ENCODE data around the gene BTK. TPM values are rescaled to one million over a fixed set of nuclear protein-coding genes. Genes with fewer than 3 reads are reported as not detected.

BTK gene
- total and polyA plus RNA-seq, 7 experiments from 2014 or later = 0.06 to 52.1 (median 1.9) TPM; not detected in 1

DNA sequence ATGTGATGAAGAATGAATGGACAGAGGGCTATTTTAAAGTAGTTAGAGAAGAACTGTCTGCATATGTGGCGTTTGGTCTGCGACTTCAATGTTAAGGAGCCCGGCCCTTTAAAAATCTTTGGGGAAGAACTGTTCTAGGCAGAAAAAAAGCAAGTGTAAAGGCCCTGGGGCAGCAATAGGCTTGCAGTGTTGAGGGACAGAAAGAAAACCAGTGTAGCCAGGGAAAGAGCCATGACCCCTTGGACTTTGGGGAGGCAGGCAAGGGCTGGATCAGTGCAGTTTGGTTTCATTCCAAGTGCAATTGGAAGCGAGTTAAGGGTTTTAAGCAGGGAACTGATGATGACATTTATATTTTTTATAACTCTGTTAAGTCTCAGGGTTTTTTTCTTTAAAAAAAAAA lies 13.8 kb upstream of the BTK start:
- Histone ChIP-seq H3K27ac (ENCODE audit: low read depth, low read length) (no peak overlapping the region), H3K4me1 (ENCODE audit: control insufficient read depth in 2 of 2, insufficient read depth in 2 of 2, low read length in 2 of 2) (no peaks in the 10 kb centered on the region), H3K36me3 (ENCODE audit: control insufficient read depth in 2 of 3, insufficient read depth in 3 of 3, low read length in 3 of 3) (no peaks in the 10 kb centered on the region), H3K27me3 (ENCODE audit: control insufficient read depth in 2 of 2, insufficient read depth in 2 of 2, low read length in 2 of 2) (no peaks in the 10 kb centered on the region), H3K4me3 (ENCODE audit: low read length) (no peak overlapping the region), H3K9me3 (ENCODE audit: control insufficient read depth in 2 of 3, low read length in 3 of 3) (no peaks in the 10 kb centered on the region)
- Mint-ChIP-seq H3K4me1 (peaks cover 0 to 9% (median 0%) of the 10 kb centered on the region in 7 donors), H3K27ac (peak overlapping the region in 1 of 9 donors; percentile 68), H3K36me3 (peaks cover 0 to 20% (median 10%) of the 10 kb centered on the region in 5 donors), H3K9me3 (no peaks in the 10 kb centered on the region), H3K27me3 (no peaks in the 10 kb centered on the region), H3K4me3 (no peak overlapping the region)
- no peak for ATAC-seq
- ChIA-PET CTCF (no interaction called here), POLR2A (no interaction called here)
- intact Hi-C loops (cut with micrococcal nuclease) = no loop called here
- DNase-seq = no peak

DNA sequence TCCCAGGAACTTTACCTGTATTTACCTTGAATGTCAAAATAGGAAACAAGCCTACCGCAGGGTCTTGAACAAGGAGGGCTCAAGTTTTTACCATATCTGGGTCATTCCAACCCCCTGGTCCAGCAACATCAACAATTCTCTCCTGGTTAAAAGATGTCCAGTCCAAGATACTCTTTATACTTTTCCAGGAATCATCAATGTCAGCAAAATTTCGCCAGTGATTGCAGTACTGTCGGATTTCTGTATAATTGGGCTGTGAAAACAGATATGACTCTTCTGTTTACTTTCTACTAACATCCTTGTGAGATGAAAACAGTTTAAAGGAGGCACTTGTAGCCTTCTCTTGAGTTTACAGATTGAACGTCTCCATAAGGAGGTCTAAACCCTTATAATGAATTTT lies 12.7 kb upstream of the BTK start:
- no peaks in the 10 kb centered on the region for H3K27me3 Mint-ChIP-seq
- H3K4me1 ChIP-seq (ENCODE audit: control insufficient read depth in 2 of 2, insufficient read depth in 2 of 2, low read length in 2 of 2) = no peaks in the 10 kb centered on the region
- no peak overlapping the region for H3K27ac Mint-ChIP-seq
- peaks cover 0 to 9% (median 2%) of the 10 kb centered on the region in 7 donors for H3K4me1 Mint-ChIP-seq
- peaks cover 0 to 18% (median 6%) of the 10 kb centered on the region in 5 donors for H3K36me3 Mint-ChIP-seq
- no peaks in the 10 kb centered on the region for H3K27me3 ChIP-seq (ENCODE audit: control insufficient read depth in 2 of 2, insufficient read depth in 2 of 2, low read length in 2 of 2)
- no peak overlapping the region for H3K4me3 ChIP-seq (ENCODE audit: low read length)
- ATAC-seq (no peak), DNase-seq (no peak)
- intact Hi-C loops (cut with micrococcal nuclease) = no loop called here
- H3K9me3 ChIP-seq (ENCODE audit: control insufficient read depth in 2 of 3, low read length in 3 of 3) = no peaks in the 10 kb centered on the region
- CTCF ChIA-PET = no interaction called here
- no peak overlapping the region for H3K27ac ChIP-seq (ENCODE audit: low read depth, low read length)
- H3K4me3 Mint-ChIP-seq = no peak overlapping the region
- no peaks in the 10 kb centered on the region for H3K36me3 ChIP-seq (ENCODE audit: control insufficient read depth in 2 of 3, insufficient read depth in 3 of 3, low read length in 3 of 3)
- POLR2A ChIA-PET = no interaction called here
- no peaks in the 10 kb centered on the region for H3K9me3 Mint-ChIP-seq

GRCh38 chrX:101397779-101398178 lies 11.8 kb upstream of the BTK start:
- no peak overlapping the region for H3K27ac ChIP-seq (ENCODE audit: low read depth, low read length)
- ATAC-seq (no peak), DNase-seq (no peak)
- no peak overlapping the region for H3K4me3 ChIP-seq (ENCODE audit: low read length)
- ChIA-PET CTCF (no interaction called here), POLR2A (no interaction called here)
- no peaks in the 10 kb centered on the region for H3K27me3 Mint-ChIP-seq
- intact Hi-C loops (cut with micrococcal nuclease) = no loop called here
- H3K27ac Mint-ChIP-seq = no peak overlapping the region
- no peaks in the 10 kb centered on the region for H3K9me3 Mint-ChIP-seq
- no peaks in the 10 kb centered on the region for H3K4me1 ChIP-seq (ENCODE audit: control insufficient read depth in 2 of 2, insufficient read depth in 2 of 2, low read length in 2 of 2)
- H3K36me3 ChIP-seq (ENCODE audit: control insufficient read depth in 2 of 3, insufficient read depth in 3 of 3, low read length in 3 of 3) = peaks cover 0 to 3% (median 0%) of the 10 kb centered on the region in 3 experiments
- H3K36me3 Mint-ChIP-seq = peaks cover 0 to 23% (median 6%) of the 10 kb centered on the region in 5 donors
- H3K27me3 ChIP-seq (ENCODE audit: control insufficient read depth in 2 of 2, insufficient read depth in 2 of 2, low read length in 2 of 2) = no peaks in the 10 kb centered on the region
- H3K4me1 Mint-ChIP-seq = peaks cover 0 to 15% (median 6%) of the 10 kb centered on the region in 7 donors
- H3K4me3 Mint-ChIP-seq = no peak overlapping the region
- no peaks in the 10 kb centered on the region for H3K9me3 ChIP-seq (ENCODE audit: control insufficient read depth in 2 of 3, low read length in 3 of 3)

GRCh38 chrX:101395789-101396188 lies 9.8 kb upstream of the BTK start:
- H3K27ac ChIP-seq (ENCODE audit: low read depth, low read length) = no peak overlapping the region
- peaks cover 0 to 3% (median 0%) of the 10 kb centered on the region in 3 experiments for H3K36me3 ChIP-seq (ENCODE audit: control insufficient read depth in 2 of 3, insufficient read depth in 3 of 3, low read length in 3 of 3)
- H3K27me3 ChIP-seq (ENCODE audit: control insufficient read depth in 2 of 2, insufficient read depth in 2 of 2, low read length in 2 of 2) = no peaks in the 10 kb centered on the region
- intact Hi-C loops (cut with micrococcal nuclease) = no loop called here
- no peak overlapping the region for H3K4me3 ChIP-seq (ENCODE audit: low read length)
- Mint-ChIP-seq H3K36me3 (peaks cover 0 to 37% (median 6%) of the 10 kb centered on the region in 5 donors), H3K27me3 (no peaks in the 10 kb centered on the region), H3K9me3 (no peaks in the 10 kb centered on the region), H3K4me1 (peaks cover 0 to 29% (median 18%) of the 10 kb centered on the region in 7 donors), H3K4me3 (no peak overlapping the region), H3K27ac (peak overlapping the region in 1 of 9 donors; percentile 20)
- no peaks in the 10 kb centered on the region for H3K9me3 ChIP-seq (ENCODE audit: control insufficient read depth in 2 of 3, low read length in 3 of 3)
- peaks cover 0 to 4% of the 10 kb centered on the region in 2 donors for H3K4me1 ChIP-seq (ENCODE audit: control insufficient read depth in 2 of 2, insufficient read depth in 2 of 2, low read length in 2 of 2)
- ATAC-seq (peak; percentile 36), DNase-seq (no peak)
- ChIA-PET POLR2A (interaction anchor here (1.2 kb wide), 1 partner anchor 12 kb away, joined by 3 read pairs; the partner anchor contains the start of genes GLA and HNRNPH2), CTCF (no interaction called here)

- no peaks in the 10 kb centered on the region for H3K27me3 ChIP-seq (ENCODE audit: control insufficient read depth in 2 of 2, insufficient read depth in 2 of 2, low read length in 2 of 2)
- no peak for ATAC-seq
- peaks cover 0 to 29% (median 0%) of the 10 kb centered on the region in 5 donors for H3K36me3 Mint-ChIP-seq
- peaks cover 0 to 3% (median 0%) of the 10 kb centered on the region in 3 experiments for H3K36me3 ChIP-seq (ENCODE audit: control insufficient read depth in 2 of 3, insufficient read depth in 3 of 3, low read length in 3 of 3)
- intact Hi-C loops (cut with micrococcal nuclease) = loop anchor here in 1 of 2 donors (5.0 kb wide), 2 partner anchors 297 to 757 kb away; partner anchors contain the start of genes CENPI and TSPAN6
- H3K4me3 Mint-ChIP-seq = no peak overlapping the region
- H3K27me3 Mint-ChIP-seq = no peaks in the 10 kb centered on the region
- no peaks in the 10 kb centered on the region for H3K9me3 ChIP-seq (ENCODE audit: control insufficient read depth in 2 of 3, low read length in 3 of 3)
- no peak overlapping the region for H3K4me3 ChIP-seq (ENCODE audit: low read length)
- no peaks in the 10 kb centered on the region for H3K9me3 Mint-ChIP-seq
- DNase-seq = no peak
- peaks cover 0 to 32% (median 18%) of the 10 kb centered on the region in 7 donors for H3K4me1 Mint-ChIP-seq
- H3K4me1 ChIP-seq (ENCODE audit: control insufficient read depth in 2 of 2, insufficient read depth in 2 of 2, low read length in 2 of 2) = peaks cover 4 to 5% of the 10 kb centered on the region in 2 donors
- POLR2A ChIA-PET = no interaction called here
- peak overlapping the region in 2 of 9 donors; percentile 17 to 51 for H3K27ac Mint-ChIP-seq
- CTCF ChIA-PET = interaction anchor here (0.8 kb wide), 1 partner anchor 1980 kb away, joined by 3 read pairs; no protein-coding TSS in a partner anchor
- peak overlapping the region; percentile 5 for H3K27ac ChIP-seq (ENCODE audit: low read depth, low read length)
These were observed 8.4 kb upstream of the BTK start for GRCh38 chrX:101394372-101394771.

DNA sequence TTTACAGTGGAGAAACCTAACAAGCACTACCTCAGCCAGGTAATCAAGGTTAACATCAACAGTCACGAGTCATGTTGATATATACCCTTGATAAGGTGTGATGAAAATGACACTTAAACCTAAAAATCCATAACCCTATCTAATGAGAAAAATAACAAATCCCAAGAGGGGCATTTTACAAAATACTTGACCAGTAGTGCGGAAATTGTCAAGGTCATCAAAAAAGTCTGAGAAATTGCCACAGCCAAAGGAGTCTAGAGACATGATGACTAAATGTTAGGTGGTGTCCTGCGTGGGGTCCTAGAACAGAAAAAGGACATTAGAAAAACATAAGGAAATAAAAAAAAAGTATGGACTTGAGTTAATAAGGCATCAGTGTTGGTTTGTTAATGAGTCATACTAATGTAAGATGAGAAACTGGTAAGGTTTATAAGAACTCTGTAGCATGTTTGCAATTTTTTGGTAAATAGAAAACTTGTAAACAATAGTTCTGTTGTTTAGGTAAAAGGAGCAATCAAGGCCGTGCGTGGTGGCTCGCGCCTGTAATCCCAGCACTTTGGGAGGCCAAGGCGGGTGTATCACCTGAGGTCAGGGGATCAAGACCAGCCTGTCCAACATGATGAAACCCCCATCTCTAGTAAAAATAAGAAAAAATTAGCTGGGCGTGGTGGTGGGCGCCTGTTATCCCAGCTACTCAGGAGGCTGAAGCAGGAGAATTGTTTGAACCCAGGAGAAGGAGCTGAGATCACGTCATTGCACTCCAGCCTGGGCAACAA lies 7.7 kb upstream of the BTK start:
- POLR2A ChIA-PET = no interaction called here
- Mint-ChIP-seq H3K4me1 (peaks cover 0 to 32% (median 18%) of the 10 kb centered on the region in 7 donors), H3K27me3 (no peaks in the 10 kb centered on the region), H3K27ac (peak overlapping the region in 4 of 9 donors; percentile 25 to 59 (median 44)), H3K9me3 (no peaks in the 10 kb centered on the region), H3K36me3 (peaks cover 0 to 29% (median 0%) of the 10 kb centered on the region in 5 donors), H3K4me3 (peak overlapping the region in 2 of 10 donors; percentile 9 to 37)
- Histone ChIP-seq H3K4me1 (ENCODE audit: control insufficient read depth in 2 of 2, insufficient read depth in 2 of 2, low read length in 2 of 2) (peaks cover 4 to 5% of the 10 kb centered on the region in 2 donors), H3K36me3 (ENCODE audit: control insufficient read depth in 2 of 3, insufficient read depth in 3 of 3, low read length in 3 of 3) (peaks cover 0 to 3% (median 0%) of the 10 kb centered on the region in 3 experiments), H3K27me3 (ENCODE audit: control insufficient read depth in 2 of 2, insufficient read depth in 2 of 2, low read length in 2 of 2) (no peaks in the 10 kb centered on the region), H3K9me3 (ENCODE audit: control insufficient read depth in 2 of 3, low read length in 3 of 3) (no peaks in the 10 kb centered on the region), H3K27ac (ENCODE audit: low read depth, low read length) (peak overlapping the region; percentile 5), H3K4me3 (ENCODE audit: low read length) (no peak overlapping the region)
- no peak for DNase-seq
- CTCF ChIA-PET = interaction anchor here (0.8 kb wide), 1 partner anchor 1981 kb away, joined by 3 read pairs; no protein-coding TSS in a partner anchor
- no peak for ATAC-seq
- intact Hi-C loops (cut with micrococcal nuclease) = loop anchor here in 1 of 2 donors (5.0 kb wide), 2 partner anchors 296 to 756 kb away; partner anchors contain the start of genes CENPI and TSPAN6

Data from naive thymus-derived CD4-positive, alpha-beta T cell (primary cell).